NCI-H2107 (cell line): ENCODE data around the gene HCFC1.

Experiments
- DNase-seq: peaks from one replicate; lab custom pipeline; 2025; lab: John Stamatoyannopoulos, UW

The HCFC1 gene

GRCh38 chrX:153957224-153957623 lies 14.4 kb downstream of the HCFC1 start:
- DNase-seq: no peak

GRCh38 chrX:153956044-153956907 lies 15.3 kb downstream of the HCFC1 start:
- DNase-seq: no peak

- no peak for DNase-seq
These were observed 16.3 kb downstream of the HCFC1 start for GRCh38 chrX:153955228-153955732.

- no peak for DNase-seq
These were observed 16.9 kb downstream of the HCFC1 start for GRCh38 chrX:153954558-153955227.

- no peak for DNase-seq
These were observed 17.6 kb downstream of the HCFC1 start for GRCh38 chrX:153953892-153954557.

GRCh38 chrX:153953342-153953830 lies 18.2 kb downstream of the HCFC1 start:
- DNase-seq: peak; percentile 75

- DNase-seq: no peak
These were observed 19.1 kb downstream of the HCFC1 start for GRCh38 chrX:153952373-153953026.

GRCh38 chrX:153951683-153952372 lies 19.8 kb downstream of the HCFC1 start:
- DNase-seq: no peak

GRCh38 chrX:153950127-153950526 lies 21.5 kb downstream of the HCFC1 start:
- DNase-seq: no peak

GRCh38 chrX:153948847-153949805 lies 22.5 kb downstream of the HCFC1 start:
- no peak for DNase-seq

- DNase-seq: no peak
These were observed 23.6 kb downstream of the HCFC1 start for GRCh38 chrX:153948002-153948466.

- peak; percentile 56 for DNase-seq
These were observed 24.4 kb downstream of the HCFC1 start for GRCh38 chrX:153947009-153947769.

- no peak for DNase-seq
These were observed 25.4 kb downstream of the HCFC1 start for GRCh38 chrX:153945956-153946943.

- DNase-seq: no peak
These were observed 26.8 kb downstream of the HCFC1 start for GRCh38 chrX:153944800-153945150.

GRCh38 chrX:153944140-153944799 lies 27.3 kb downstream of the HCFC1 start, which contains the start of gene RENBP:
Gene RENBP, minus strand, starts transcription at chrX:153944643. Its CDS starts 33 bp downstream, at chrX:153944610.
- no peak for DNase-seq

GRCh38 chrX:153941336-153942252 lies 30.0 kb downstream of the HCFC1 start:
- no peak for DNase-seq
